Breast epithelium (tissue), 4 donors: ENCODE results near the gene ATP5PB. TPM values are rescaled to one million over a fixed set of nuclear protein-coding genes. Genes with fewer than 3 reads are reported as not detected.

Experiments
- DNase-seq, 2 donors: peaks; one replicate each; pipeline ENCODE4 v3.0.0-alpha.2; 2019; ENCODE audit warnings: low spot score in 2 of 2
- H3K27ac ChIP-seq, 2 donors: fragments of 200-600 bp; sonication (generic) in 1 of 2; one replicate each; pipeline ENCODE4 v1.5.1; 2016 to 2019; ENCODE audit warnings: mild to moderate bottlenecking in 1 of 2
- H3K27me3 ChIP-seq, 2 donors: fragments of 200-600 bp; sonication (generic) in 1 of 2; one replicate each; pipeline versions ENCODE4 v1.5.1 to v1.6.0; 2017 to 2019; ENCODE audit warnings: control low read depth in 1 of 2, mild to moderate bottlenecking in 1 of 2
- H3K36me3 ChIP-seq: fragments of 200-600 bp; one replicate; pipeline ENCODE4 v1.5.1; 2019
- H3K4me1 ChIP-seq, 2 donors: fragments of 200-600 bp; sonication (generic); one replicate each; pipeline ENCODE4 v1.5.1; 2016 to 2019; ENCODE audit warnings: control low read depth in 1 of 2
- H3K4me3 ChIP-seq, 3 donors: fragments of 200-600 bp; sonication (generic); 1 replicate in 2 of 3; 2 replicates in 1 of 3; pipeline ENCODE4 v1.5.1; 2016 to 2019; ENCODE audit warnings: mild to moderate bottlenecking in 3 of 3, moderate library complexity in 2 of 3
- H3K9me3 ChIP-seq, 2 donors: fragments of 200-600 bp; sonication (generic) in 1 of 2; one replicate each; pipeline ENCODE4 v1.5.1; 2016 to 2019; ENCODE audit warnings: control low read depth in 1 of 2
- POLR2A ChIP-seq: fragments of 450-650 bp; IDR thresholded peaks from one replicate; pipeline ENCODE4 v1.6.1; 2016; ENCODE audit warnings: antibody characterized with exemption, mild to moderate bottlenecking, moderate library complexity
- POLR2AphosphoS5 ChIP-seq, 3 donors: sonication (generic); formaldehyde crosslinking; IDR thresholded peaks; one replicate each; pipeline ENCODE4 v1.6.1; 2017; ENCODE audit warnings: antibody characterized with exemption in 3 of 3
- intact Hi-C: fragments of 100-400 bp; cut with DNase I; formaldehyde crosslinking; loops from one replicate; pipeline ENCODE4 v1.15.1; 2023; ENCODE audit warnings: low total_unique reads
- total RNA-seq, 3 donors: library from RNA; depleted of rRNA; stranded (reverse); fragments of >200 nt; gene quantifications; one replicate each; pipeline ENCODE4 v1.1.0, GENCODE V29; 2016
- TF ChIP-seq, protein P1 (sequence below), 3 donors: fragments of 450-650 bp; IDR thresholded peaks; one replicate each; pipeline ENCODE4 v1.5.1; 2016 to 2017; ENCODE audit warnings: antibody characterized with exemption in 3 of 3, mild to moderate bottlenecking in 3 of 3, moderate library complexity in 3 of 3

Gene ATP5PB
- total RNA-seq, 3 donors from 2014 or later: 143 to 159 (median 148) TPM

DNA sequence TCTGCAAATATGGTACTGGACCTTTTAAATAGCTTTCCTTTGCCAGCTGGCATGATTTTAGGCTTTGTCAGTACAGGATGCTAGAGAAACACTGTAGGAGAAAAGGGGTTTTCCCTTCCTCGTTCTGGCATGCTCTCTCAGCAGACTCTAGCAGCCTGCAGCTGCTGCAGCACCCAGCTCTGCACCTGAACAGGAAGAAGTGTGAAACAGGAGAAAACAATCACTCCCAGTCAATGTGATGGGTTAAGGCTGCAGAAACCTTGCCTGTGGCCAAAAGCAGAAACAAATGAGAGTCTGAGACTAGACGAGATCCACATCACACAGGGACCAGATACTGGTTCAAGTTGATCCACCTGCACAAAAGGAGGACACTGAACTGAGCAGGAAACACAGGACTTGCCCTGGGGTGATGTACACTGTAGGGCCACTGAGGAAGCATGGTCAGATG is 42.9 kb upstream of the ATP5PB start:
- TF ChIP-seq, protein P1, sequence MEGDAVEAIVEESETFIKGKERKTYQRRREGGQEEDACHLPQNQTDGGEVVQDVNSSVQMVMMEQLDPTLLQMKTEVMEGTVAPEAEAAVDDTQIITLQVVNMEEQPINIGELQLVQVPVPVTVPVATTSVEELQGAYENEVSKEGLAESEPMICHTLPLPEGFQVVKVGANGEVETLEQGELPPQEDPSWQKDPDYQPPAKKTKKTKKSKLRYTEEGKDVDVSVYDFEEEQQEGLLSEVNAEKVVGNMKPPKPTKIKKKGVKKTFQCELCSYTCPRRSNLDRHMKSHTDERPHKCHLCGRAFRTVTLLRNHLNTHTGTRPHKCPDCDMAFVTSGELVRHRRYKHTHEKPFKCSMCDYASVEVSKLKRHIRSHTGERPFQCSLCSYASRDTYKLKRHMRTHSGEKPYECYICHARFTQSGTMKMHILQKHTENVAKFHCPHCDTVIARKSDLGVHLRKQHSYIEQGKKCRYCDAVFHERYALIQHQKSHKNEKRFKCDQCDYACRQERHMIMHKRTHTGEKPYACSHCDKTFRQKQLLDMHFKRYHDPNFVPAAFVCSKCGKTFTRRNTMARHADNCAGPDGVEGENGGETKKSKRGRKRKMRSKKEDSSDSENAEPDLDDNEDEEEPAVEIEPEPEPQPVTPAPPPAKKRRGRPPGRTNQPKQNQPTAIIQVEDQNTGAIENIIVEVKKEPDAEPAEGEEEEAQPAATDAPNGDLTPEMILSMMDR (IDR thresholded peaks at IDR 0.05): no peak
- no peak for TF ChIP-seq POLR2A
- Histone ChIP-seq H3K27ac (no peak overlapping the region), H3K27me3 (no peaks in the 10 kb centered on the region), H3K4me3 (no peak overlapping the region), H3K36me3 (no peaks in the 10 kb centered on the region), H3K4me1 (peaks cover 0 to 8% of the 10 kb centered on the region in 2 donors), H3K9me3 (no peaks in the 10 kb centered on the region)
- peak in 1 of 2 donors; percentile 46 for DNase-seq
- intact Hi-C loops: no loop called here

DNA sequence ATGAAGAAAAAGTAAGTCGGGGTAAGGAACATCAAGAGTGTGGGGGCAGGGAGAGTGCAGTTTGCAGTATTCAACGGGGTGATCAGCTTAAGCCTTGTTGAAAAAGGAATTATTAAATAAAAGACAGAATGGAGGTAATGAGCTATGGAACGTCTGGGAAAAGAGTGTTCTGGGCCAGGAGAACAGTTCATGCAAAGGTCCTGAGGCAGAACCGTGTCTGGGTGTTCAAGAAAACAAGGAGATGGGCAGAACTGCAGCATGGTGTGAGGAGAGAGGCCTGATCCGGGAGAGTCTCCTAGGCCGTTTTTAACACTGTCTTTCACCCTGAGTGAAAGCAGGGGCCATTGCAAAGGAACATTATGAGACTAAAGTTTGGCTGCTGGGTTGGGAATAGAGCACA is 42.0 kb upstream of the ATP5PB start:
- intact Hi-C loops: no loop called here
- no peak overlapping the region for H3K27ac ChIP-seq
- no peak for DNase-seq
- H3K4me1 ChIP-seq: peaks cover 0 to 8% of the 10 kb centered on the region in 2 donors
- no peaks in the 10 kb centered on the region for H3K27me3 ChIP-seq
- H3K4me3 ChIP-seq: no peak overlapping the region
- no peaks in the 10 kb centered on the region for H3K36me3 ChIP-seq
- TF ChIP-seq POLR2AphosphoS5 (IDR thresholded peaks at IDR 0.05) (no peak), POLR2A (no peak)
- TF ChIP-seq, protein P1 (IDR thresholded peaks at IDR 0.05): no peak
- H3K9me3 ChIP-seq: no peaks in the 10 kb centered on the region

DNA sequence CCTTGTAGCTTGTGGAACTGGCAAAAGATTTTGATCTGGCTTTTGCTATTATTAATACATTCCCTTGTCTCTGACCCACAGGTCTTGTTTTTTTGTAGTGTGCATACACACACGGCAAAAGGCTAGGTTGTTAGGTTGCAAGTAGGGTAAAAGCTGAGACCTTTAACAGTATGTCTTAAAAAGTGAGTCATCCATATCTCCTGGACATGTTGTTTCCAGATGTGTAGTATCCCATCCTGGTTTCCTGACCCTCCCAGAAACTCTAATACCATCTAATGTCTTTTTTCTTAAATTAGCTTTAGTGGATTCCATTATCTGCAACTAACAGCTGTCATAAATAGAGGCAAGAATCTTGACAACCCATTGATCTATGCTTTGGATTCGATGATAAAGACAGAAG is 36.4 kb upstream of the ATP5PB start:
- Histone ChIP-seq H3K36me3 (no peaks in the 10 kb centered on the region), H3K4me1 (no peaks in the 10 kb centered on the region), H3K27ac (no peak overlapping the region), H3K4me3 (no peak overlapping the region), H3K9me3 (no peaks in the 10 kb centered on the region), H3K27me3 (no peaks in the 10 kb centered on the region)
- intact Hi-C loops: no loop called here
- TF ChIP-seq, protein P1 (IDR thresholded peaks at IDR 0.05): no peak
- no peak for TF ChIP-seq POLR2A
- no peak for TF ChIP-seq POLR2AphosphoS5 (IDR thresholded peaks at IDR 0.05)
- DNase-seq: no peak

DNA sequence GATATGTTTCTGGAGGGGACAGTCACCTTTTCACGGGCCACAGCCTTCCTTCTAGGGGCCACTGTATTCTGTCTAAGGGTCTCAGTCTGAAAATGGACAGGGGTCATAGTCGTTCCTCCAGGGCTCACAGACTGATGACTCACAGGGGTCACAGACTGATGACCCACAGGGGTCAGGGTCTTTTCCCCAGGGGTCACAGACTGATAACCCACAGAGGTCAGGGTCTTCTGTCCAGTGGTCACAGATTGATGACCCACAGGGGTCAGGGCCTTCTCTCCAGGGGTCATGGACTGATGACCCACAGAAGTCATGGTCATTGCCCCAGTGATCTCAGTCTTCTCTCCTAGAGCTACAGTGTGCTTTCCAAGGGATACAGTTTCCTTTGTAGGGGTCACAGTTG is 34.5 kb upstream of the ATP5PB start:
- intact Hi-C loops: no loop called here
- Histone ChIP-seq H3K4me3 (no peak overlapping the region), H3K4me1 (no peaks in the 10 kb centered on the region), H3K27me3 (no peaks in the 10 kb centered on the region), H3K9me3 (no peaks in the 10 kb centered on the region), H3K27ac (no peak overlapping the region), H3K36me3 (no peaks in the 10 kb centered on the region)
- no peak for TF ChIP-seq POLR2A
- TF ChIP-seq, protein P1 (IDR thresholded peaks at IDR 0.05): no peak
- TF ChIP-seq POLR2AphosphoS5 (IDR thresholded peaks at IDR 0.05): no peak
- DNase-seq: no peak

DNA sequence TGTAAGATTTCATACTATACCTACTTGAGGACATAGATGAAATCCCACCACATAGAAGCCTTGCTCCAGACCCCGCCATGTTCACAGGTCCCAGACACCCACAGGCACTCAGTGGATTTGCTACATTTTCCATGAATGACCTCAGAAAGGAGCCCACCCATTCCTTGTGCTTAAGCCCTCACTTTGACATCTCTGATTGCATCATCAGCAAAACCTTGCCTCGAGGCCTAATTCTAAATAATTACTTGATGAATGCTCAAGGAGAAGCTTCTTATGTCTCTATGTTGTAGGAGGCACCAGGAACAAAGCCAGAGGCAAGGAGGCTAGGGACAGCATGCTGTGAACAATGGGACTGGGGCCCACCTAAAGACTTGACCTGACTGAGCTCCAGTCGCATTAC is 33.8 kb upstream of the ATP5PB start:
- Histone ChIP-seq H3K36me3 (no peaks in the 10 kb centered on the region), H3K9me3 (no peaks in the 10 kb centered on the region), H3K4me3 (no peak overlapping the region), H3K4me1 (no peaks in the 10 kb centered on the region), H3K27me3 (no peaks in the 10 kb centered on the region), H3K27ac (no peak overlapping the region)
- intact Hi-C loops: no loop called here
- no peak for TF ChIP-seq POLR2A
- TF ChIP-seq, protein P1 (IDR thresholded peaks at IDR 0.05): no peak
- TF ChIP-seq POLR2AphosphoS5 (IDR thresholded peaks at IDR 0.05): no peak
- DNase-seq: no peak
